Prostate gland (tissue), 2 donors: ENCODE measurements around the gene NOC2L.

Source experiments
- POLR2AphosphoS5 ChIP-seq: sonication (generic); formaldehyde crosslinking; IDR thresholded peaks from one replicate; pipeline ENCODE4 v1.6.1; 2017; ENCODE audit warnings: antibody characterized with exemption
- TF ChIP-seq, protein P1 (sequence below), 4 experiments: fragments of 200-600 bp in 2 of 4; fragments of 450-650 bp in 2 of 4; sonication (generic) in 2 of 4; IDR thresholded peaks; 1 replicate in 3 of 4; 2 replicates in 1 of 4; pipeline ENCODE4 v1.5.1; 2016 to 2019; ENCODE audit warnings: antibody characterized with exemption in 4 of 4, mild to moderate bottlenecking in 2 of 4, moderate library complexity in 2 of 4

DNA sequence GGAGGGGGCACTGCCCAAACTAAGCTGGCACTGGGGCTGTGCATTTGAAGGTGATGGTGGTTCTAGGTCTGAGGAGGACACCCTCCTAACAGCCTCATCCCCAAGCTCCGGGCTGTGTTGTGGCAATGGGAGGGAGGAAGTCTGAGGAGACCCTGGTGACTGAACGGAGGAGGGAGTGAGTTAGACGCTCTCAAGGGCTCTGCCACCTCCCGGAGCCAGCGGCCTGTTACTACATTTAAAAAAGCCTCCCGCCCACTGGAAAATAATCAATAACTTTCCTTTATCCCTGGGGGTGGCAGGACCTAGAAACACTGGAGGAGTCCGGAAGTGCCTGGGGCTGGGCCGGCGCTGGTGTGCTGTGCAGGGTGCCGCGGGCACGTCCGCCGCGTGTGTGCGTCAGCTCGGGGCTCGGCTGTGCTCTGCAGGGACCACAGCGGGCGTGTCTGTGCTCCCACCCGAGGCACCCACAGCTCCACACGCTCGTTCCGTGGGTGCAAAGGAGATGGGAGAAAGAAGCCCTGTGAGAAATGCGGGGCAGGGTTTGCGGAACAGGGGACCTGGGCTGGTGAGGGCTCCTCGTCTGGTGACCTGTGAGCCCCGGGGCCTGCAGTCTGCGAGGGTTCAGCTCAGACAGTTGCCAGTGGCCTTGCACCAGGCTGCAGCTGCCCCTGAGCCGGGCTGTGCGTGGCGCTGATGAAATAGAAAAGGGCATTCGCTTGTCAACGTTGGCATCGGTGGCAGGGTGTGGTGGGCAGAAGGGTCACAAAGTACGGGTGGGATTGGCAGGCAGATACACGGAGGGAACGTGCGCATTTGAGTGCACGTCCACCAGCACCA lies 30.0 kb downstream of the NOC2L start:
- TF ChIP-seq, protein P1, sequence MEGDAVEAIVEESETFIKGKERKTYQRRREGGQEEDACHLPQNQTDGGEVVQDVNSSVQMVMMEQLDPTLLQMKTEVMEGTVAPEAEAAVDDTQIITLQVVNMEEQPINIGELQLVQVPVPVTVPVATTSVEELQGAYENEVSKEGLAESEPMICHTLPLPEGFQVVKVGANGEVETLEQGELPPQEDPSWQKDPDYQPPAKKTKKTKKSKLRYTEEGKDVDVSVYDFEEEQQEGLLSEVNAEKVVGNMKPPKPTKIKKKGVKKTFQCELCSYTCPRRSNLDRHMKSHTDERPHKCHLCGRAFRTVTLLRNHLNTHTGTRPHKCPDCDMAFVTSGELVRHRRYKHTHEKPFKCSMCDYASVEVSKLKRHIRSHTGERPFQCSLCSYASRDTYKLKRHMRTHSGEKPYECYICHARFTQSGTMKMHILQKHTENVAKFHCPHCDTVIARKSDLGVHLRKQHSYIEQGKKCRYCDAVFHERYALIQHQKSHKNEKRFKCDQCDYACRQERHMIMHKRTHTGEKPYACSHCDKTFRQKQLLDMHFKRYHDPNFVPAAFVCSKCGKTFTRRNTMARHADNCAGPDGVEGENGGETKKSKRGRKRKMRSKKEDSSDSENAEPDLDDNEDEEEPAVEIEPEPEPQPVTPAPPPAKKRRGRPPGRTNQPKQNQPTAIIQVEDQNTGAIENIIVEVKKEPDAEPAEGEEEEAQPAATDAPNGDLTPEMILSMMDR (IDR thresholded peaks at IDR 0.05): no peak
- no peak for TF ChIP-seq POLR2AphosphoS5
